GM10266 (cell line): ENCODE results near the gene SLC41A1.

Experiments
- DNase-seq: peaks from one replicate; pipeline ENCODE4 v3.0.0; 2012; ENCODE audit errors: extremely low spot score
- CTCF ChIP-seq: IDR thresholded peaks from 2 replicates; pipeline ENCODE4 v1.5.1; 2012; ENCODE audit warnings: mild to moderate bottlenecking, low read depth; ENCODE audit not compliant: control insufficient read depth, insufficient read depth; ENCODE audit errors: missing control alignments

The SLC41A1 gene

GRCh38 chr1:205805082-205805711 is 7.8 kb downstream of the SLC41A1 start:
- DNase-seq: no peak
- TF ChIP-seq CTCF: no peak

GRCh38 chr1:205804605-205805004 is 8.4 kb downstream of the SLC41A1 start:
- TF ChIP-seq CTCF: no peak
- DNase-seq: no peak

GRCh38 chr1:205803986-205804385 is 9.0 kb downstream of the SLC41A1 start:
- no peak for DNase-seq
- no peak for TF ChIP-seq CTCF

GRCh38 chr1:205802060-205802459 is 10.9 kb downstream of the SLC41A1 start:
- DNase-seq: no peak
- no peak for TF ChIP-seq CTCF

GRCh38 chr1:205800981-205801703 is 11.9 kb downstream of the SLC41A1 start:
- TF ChIP-seq CTCF: no peak

GRCh38 chr1:205800427-205800826 is 12.6 kb downstream of the SLC41A1 start:
- no peak for TF ChIP-seq CTCF
- no peak for DNase-seq

More at GRCh38 chr1:205800981-205801703, 11.9 kb downstream of the SLC41A1 start:
- DNase-seq: no peak

- no peak for DNase-seq
- no peak for TF ChIP-seq CTCF
These were observed 14.4 kb downstream of the SLC41A1 start for GRCh38 chr1:205798577-205798976.
